Measurements from ENCODE around the gene ABCE1.

ABCE1 gene

GRCh38 chr4:145153904-145154298 is 55.8 kb downstream of the ABCE1 start:
- DNase-seq (ENCODE audit: low read depth): no peak
- H3K4me3 ChIP-seq (ENCODE audit: control insufficient read depth, low read depth, low read length): no peak overlapping the region

GRCh38 chr4:145154573-145154972 is 56.5 kb downstream of the ABCE1 start:
- H3K4me3 ChIP-seq (ENCODE audit: control insufficient read depth, low read depth, low read length): no peak overlapping the region
- no peak for DNase-seq (ENCODE audit: low read depth)
- TF ChIP-seq CTCF (IDR thresholded peaks at IDR 0.05; ENCODE audit: control insufficient read depth, insufficient read depth, low read depth, low read length, missing control alignments): peak; percentile 65

More at GRCh38 chr4:145153904-145154298, 55.8 kb downstream of the ABCE1 start:
- TF ChIP-seq CTCF (IDR thresholded peaks at IDR 0.05; ENCODE audit: control insufficient read depth, insufficient read depth, low read depth, low read length, missing control alignments): no peak

GRCh38 chr4:145155268-145155870 is 57.3 kb downstream of the ABCE1 start:
- no peak for DNase-seq (ENCODE audit: low read depth)
- no peak for TF ChIP-seq CTCF (IDR thresholded peaks at IDR 0.05; ENCODE audit: control insufficient read depth, insufficient read depth, low read depth, low read length, missing control alignments)
- H3K4me3 ChIP-seq (ENCODE audit: control insufficient read depth, low read depth, low read length): no peak overlapping the region

- H3K4me3 ChIP-seq (ENCODE audit: control insufficient read depth, low read depth, low read length): no peak overlapping the region
- no peak for DNase-seq (ENCODE audit: low read depth)
Measured at GRCh38 chr4:145156986-145157385, 58.9 kb downstream of the ABCE1 start.

GRCh38 chr4:145161549-145161948 is 63.4 kb downstream of the ABCE1 start:
- no peak for TF ChIP-seq CTCF (IDR thresholded peaks at IDR 0.05; ENCODE audit: control insufficient read depth, insufficient read depth, low read depth, low read length, missing control alignments)
- DNase-seq (ENCODE audit: low read depth): no peak
- no peak overlapping the region for H3K4me3 ChIP-seq (ENCODE audit: control insufficient read depth, low read depth, low read length)

More at GRCh38 chr4:145156986-145157385, 58.9 kb downstream of the ABCE1 start:
- no peak for TF ChIP-seq CTCF (IDR thresholded peaks at IDR 0.05; ENCODE audit: control insufficient read depth, insufficient read depth, low read depth, low read length, missing control alignments)

- no peak for DNase-seq (ENCODE audit: low read depth)
- TF ChIP-seq CTCF (IDR thresholded peaks at IDR 0.05; ENCODE audit: control insufficient read depth, insufficient read depth, low read depth, low read length, missing control alignments): no peak
Measured at GRCh38 chr4:145167887-145168286, 69.8 kb downstream of the ABCE1 start.

More at GRCh38 chr4:145167887-145168286, 69.8 kb downstream of the ABCE1 start:
- H3K4me3 ChIP-seq (ENCODE audit: control insufficient read depth, low read depth, low read length): no peak overlapping the region
